Measurements from ENCODE around the gene ILKAP.

GRCh38 chr2:238124488-238125126, 78.9 kb downstream of the ILKAP start:
- TF ChIP-seq EZH2 (optimal IDR thresholded peaks at IDR 0.05; ENCODE audit: low read depth, low read length) (no peak), CTCF (IDR thresholded peaks at IDR 0.05; ENCODE audit: low read length) (no peak), EZH2phosphoT487 (IDR thresholded peaks at IDR 0.05; ENCODE audit: low read length) (no peak)

Data from MM.1S (cell line).